Loucy (cell line): ENCODE results near the gene DNLZ.

Experiments used
- H2AFZ ChIP-seq: fragments of 200-600 bp; sonication (generic); 2 replicates; pipeline ENCODE4 v1.6.0; 2016; ENCODE audit warnings: antibody characterized with exemption, mild to moderate bottlenecking, low read length, moderate library complexity
- H3F3A ChIP-seq: fragments of 200-600 bp; 2 replicates; pipeline ENCODE4 v1.6.0; 2016; ENCODE audit warnings: antibody characterized with exemption, low read depth, mild to moderate bottlenecking
- H3K27me3 ChIP-seq: fragments of 200-600 bp; sonication (generic); 2 replicates; pipeline ENCODE4 v1.6.1; 2014; ENCODE audit warnings: low read length, mild to moderate bottlenecking; ENCODE audit not compliant: insufficient read depth, poor library complexity, severe bottlenecking
- H3K36me3 ChIP-seq: fragments of 200-600 bp; sonication (generic); 2 replicates; pipeline ENCODE4 v1.6.1; 2016; ENCODE audit warnings: low read length; ENCODE audit not compliant: insufficient read depth
- H3K4me1 ChIP-seq: fragments of 200-600 bp; sonication (generic); 2 replicates; pipeline ENCODE4 v1.5.1; 2014; ENCODE audit warnings: low read length, mild to moderate bottlenecking; ENCODE audit not compliant: insufficient read depth, poor library complexity, severe bottlenecking
- H3K4me2 ChIP-seq: fragments of 200-600 bp; sonication (generic); 2 replicates; pipeline ENCODE4 v1.6.0; 2014; ENCODE audit warnings: antibody characterized with exemption, low read length, low read depth, mild to moderate bottlenecking; ENCODE audit not compliant: poor library complexity, severe bottlenecking
- H3K4me3 ChIP-seq: fragments of 200-600 bp; sonication (generic); 2 replicates; pipeline ENCODE4 v1.5.1; 2014; ENCODE audit warnings: low read length, mild to moderate bottlenecking, mixed read lengths; ENCODE audit not compliant: poor library complexity, severe bottlenecking
- H3K79me2 ChIP-seq: fragments of 200-600 bp; sonication (generic); 2 replicates; pipeline ENCODE4 v1.6.1; 2014; ENCODE audit warnings: low read length; ENCODE audit not compliant: insufficient read depth
- H3K9ac ChIP-seq: fragments of 200-600 bp; sonication (generic); 2 replicates; pipeline ENCODE4 v1.6.0; 2014; ENCODE audit warnings: mild to moderate bottlenecking, low read depth, low read length, moderate library complexity; ENCODE audit not compliant: poor library complexity, severe bottlenecking
- H3K9me2 ChIP-seq: fragments of 200-600 bp; sonication (generic); replicated peaks from 2 replicates; pipeline ENCODE4 v1.6.1; 2016; ENCODE audit warnings: low read depth, low read length, mixed read lengths
- H3K9me3 ChIP-seq: fragments of 200-600 bp; sonication (generic); 2 replicates; pipeline ENCODE4 v1.6.1; 2014; ENCODE audit warnings: mild to moderate bottlenecking, antibody characterized with exemption, low read length, low read depth; ENCODE audit not compliant: insufficient read depth
- H4K20me1 ChIP-seq: fragments of 200-600 bp; sonication (generic); 2 replicates; pipeline ENCODE4 v1.6.0; 2014; ENCODE audit warnings: antibody characterized with exemption, low read length, mild to moderate bottlenecking; ENCODE audit not compliant: insufficient read depth, poor library complexity, severe bottlenecking
- EZH2phosphoT487 ChIP-seq: fragments of 200-600 bp; IDR thresholded peaks from 2 replicates; pipeline ENCODE4 v1.6.1; 2018; ENCODE audit warnings: antibody characterized with exemption, mild to moderate bottlenecking, moderate library complexity, borderline replicate concordance
- TF ChIP-seq, protein P1 (sequence below): fragments of 200-600 bp; sonication (generic); conservative IDR thresholded peaks from 2 replicates; pipeline ENCODE4 v1.5.1; 2014; ENCODE audit warnings: mild to moderate bottlenecking, antibody characterized with exemption, low read length

The DNLZ gene

DNA sequence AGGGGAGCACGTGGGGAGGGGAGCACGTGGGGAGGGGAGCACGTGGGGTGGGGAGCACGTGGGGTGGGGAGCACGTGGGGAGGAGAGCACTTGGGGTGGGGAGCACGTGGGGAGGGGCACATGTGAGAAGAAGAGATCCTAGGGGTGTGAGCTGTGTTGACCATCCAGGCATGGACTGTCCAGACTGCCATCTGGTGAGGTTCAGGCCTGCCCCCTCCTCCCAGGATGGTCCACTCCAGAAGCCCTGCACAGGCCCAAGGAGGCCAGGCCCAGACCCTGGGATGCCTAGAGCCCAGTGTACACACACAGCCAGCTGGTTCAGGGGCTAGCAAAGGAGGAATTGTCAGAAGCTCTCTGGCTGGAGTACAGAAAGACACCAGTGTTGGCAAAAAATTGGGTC, 34.1 kb upstream of the DNLZ start:
- H3K36me3 ChIP-seq, result peaks cover 29% of the 10 kb centered on the region; the same call in 1 of the 2 replicates
- peaks cover 21% of the 10 kb centered on the region for H4K20me1 ChIP-seq
- H2AFZ ChIP-seq, result no peak overlapping the region
- TF ChIP-seq, protein P1, sequence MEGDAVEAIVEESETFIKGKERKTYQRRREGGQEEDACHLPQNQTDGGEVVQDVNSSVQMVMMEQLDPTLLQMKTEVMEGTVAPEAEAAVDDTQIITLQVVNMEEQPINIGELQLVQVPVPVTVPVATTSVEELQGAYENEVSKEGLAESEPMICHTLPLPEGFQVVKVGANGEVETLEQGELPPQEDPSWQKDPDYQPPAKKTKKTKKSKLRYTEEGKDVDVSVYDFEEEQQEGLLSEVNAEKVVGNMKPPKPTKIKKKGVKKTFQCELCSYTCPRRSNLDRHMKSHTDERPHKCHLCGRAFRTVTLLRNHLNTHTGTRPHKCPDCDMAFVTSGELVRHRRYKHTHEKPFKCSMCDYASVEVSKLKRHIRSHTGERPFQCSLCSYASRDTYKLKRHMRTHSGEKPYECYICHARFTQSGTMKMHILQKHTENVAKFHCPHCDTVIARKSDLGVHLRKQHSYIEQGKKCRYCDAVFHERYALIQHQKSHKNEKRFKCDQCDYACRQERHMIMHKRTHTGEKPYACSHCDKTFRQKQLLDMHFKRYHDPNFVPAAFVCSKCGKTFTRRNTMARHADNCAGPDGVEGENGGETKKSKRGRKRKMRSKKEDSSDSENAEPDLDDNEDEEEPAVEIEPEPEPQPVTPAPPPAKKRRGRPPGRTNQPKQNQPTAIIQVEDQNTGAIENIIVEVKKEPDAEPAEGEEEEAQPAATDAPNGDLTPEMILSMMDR, result no peak
- no peak for TF ChIP-seq EZH2phosphoT487
- H3K4me3 ChIP-seq, result no peak overlapping the region
- no peak overlapping the region for H3K9ac ChIP-seq
- H3K9me3 ChIP-seq, result no peaks in the 10 kb centered on the region
- H3K9me2 ChIP-seq, result no peaks in the 10 kb centered on the region
- no peak overlapping the region for H3K4me2 ChIP-seq
- peaks cover 27% of the 10 kb centered on the region for H3K79me2 ChIP-seq
- H3F3A ChIP-seq, result no peaks in the 10 kb centered on the region
- peaks cover 18% of the 10 kb centered on the region for H3K4me1 ChIP-seq
- no peaks in the 10 kb centered on the region for H3K27me3 ChIP-seq

DNA sequence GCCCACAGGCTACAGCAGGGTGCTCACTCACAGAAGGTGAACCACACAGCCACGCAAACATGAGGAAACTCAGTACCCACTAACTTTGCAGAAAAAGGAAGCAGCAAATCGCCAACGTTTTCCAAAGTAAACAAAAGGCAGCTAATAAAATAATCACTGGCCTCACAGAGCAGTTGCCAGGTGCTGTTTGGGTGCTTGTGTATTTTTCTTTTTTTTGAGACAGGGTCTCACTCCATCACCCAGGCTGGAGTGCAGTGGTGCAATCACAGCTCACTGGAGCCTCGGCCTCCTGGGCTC, 32.6 kb upstream of the DNLZ start:
- Histone ChIP-seq H3K27me3 (no peaks in the 10 kb centered on the region), H3K79me2 (peaks cover 27% of the 10 kb centered on the region), H2AFZ (no peak overlapping the region), H3F3A (no peaks in the 10 kb centered on the region), H3K4me1 (peaks cover 18% of the 10 kb centered on the region), H3K4me2 (no peak overlapping the region), H3K36me3 (peaks cover 39% of the 10 kb centered on the region; the same call in 1 of the 2 replicates), H4K20me1 (peaks cover 21% of the 10 kb centered on the region), H3K9ac (no peak overlapping the region), H3K9me2 (no peaks in the 10 kb centered on the region), H3K4me3 (no peak overlapping the region), H3K9me3 (no peaks in the 10 kb centered on the region)
- TF ChIP-seq, protein P1, result no peak
- no peak for TF ChIP-seq EZH2phosphoT487

DNA sequence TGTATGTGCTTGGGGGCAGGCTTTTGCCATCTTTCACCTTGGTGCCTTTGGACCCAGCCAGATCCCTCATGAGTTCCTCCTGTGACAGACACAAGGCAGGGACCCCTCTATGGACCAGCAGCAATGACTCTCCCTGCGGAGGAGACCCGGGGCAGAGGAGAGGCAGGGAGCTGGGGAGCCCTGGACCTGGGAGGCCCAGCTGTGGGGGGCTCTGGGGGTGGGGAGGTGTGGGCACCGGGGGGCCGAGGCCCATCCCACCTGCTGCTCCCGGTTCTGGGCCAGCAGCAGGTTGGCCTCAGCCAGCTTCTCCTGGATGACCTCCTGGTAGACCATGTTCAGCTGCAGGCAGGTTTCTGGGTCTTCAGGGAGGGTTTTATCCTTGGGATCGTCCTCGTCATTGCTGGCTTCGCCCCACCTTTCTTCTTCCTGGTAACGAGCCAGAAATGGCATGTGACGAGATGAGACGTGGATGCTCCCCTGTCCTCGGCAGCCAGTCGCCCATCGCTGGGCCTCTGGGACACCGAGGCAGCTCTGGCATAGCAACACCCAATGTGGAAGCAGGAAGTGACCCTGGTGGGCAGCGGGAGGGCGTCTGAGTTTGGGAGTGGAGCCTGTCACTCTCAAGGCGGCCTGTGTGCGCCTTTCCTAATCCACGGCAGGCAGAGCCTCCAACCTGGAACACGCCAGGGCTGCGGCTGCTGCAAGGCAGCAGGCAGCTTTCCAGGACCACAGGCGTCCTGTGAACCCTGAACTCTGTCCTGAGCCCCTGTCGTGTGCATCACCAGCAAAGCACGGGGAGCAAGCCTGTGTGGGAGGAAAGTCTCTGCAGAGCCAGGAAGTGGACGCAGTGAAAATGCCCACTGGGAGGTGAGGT, 32.0 kb upstream of the DNLZ start:
- TF ChIP-seq, protein P1, result no peak
- TF ChIP-seq EZH2phosphoT487, result no peak
- Histone ChIP-seq H3K9me3 (no peaks in the 10 kb centered on the region), H3K4me2 (no peak overlapping the region), H3K4me3 (no peak overlapping the region), H3K27me3 (no peaks in the 10 kb centered on the region), H3K36me3 (peaks cover 39% of the 10 kb centered on the region; the same call in 1 of the 2 replicates), H3F3A (no peaks in the 10 kb centered on the region), H4K20me1 (peaks cover 21% of the 10 kb centered on the region), H3K4me1 (peaks cover 17% of the 10 kb centered on the region), H3K9ac (no peak overlapping the region), H3K9me2 (no peaks in the 10 kb centered on the region), H3K79me2 (peaks cover 27% of the 10 kb centered on the region), H2AFZ (no peak overlapping the region)
